HG02981 (cell line): ENCODE results near the gene PCMT1.
"Not testable (repeated sequence)": the region's sequence is repeated elsewhere in the genome, so short reads cannot be mapped to it uniquely, and the experiment has no call there.

ENCODE experiments used
- ATAC-seq: cut with Tn5 transposase; IDR thresholded peaks from one replicate; pipeline ENCODE4 v1.9.1; 2021; ENCODE audit warnings: mild to moderate bottlenecking, moderate library complexity; ENCODE audit not compliant: unreplicated experiment

Gene PCMT1

DNA sequence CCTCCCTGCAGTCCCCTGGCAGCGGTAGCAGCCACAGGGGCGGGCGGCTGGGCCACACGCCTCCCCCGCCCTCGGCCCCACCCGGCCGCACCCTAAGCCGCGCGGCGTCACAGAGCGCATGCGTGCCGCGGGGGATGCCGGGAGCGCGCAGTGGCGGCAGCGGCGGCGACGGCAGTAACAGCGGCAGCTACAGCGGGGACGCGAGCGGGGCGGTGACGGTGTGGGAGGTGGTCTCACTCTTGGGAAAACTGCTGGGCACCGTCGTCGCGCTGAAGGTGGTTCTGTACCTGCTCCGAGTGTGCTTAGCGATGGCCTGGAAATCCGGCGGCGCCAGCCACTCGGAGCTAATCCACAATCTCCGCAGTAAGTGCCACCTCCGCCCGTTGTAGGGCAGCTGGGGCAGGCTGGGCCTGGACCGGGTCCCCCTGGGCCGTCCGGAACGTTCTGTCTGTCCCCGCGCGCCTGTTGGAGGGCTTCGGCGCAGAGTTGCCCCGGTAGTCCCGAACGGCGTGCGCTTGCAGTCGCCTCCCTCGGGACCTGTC is at the start of gene PCMT1:
Gene PCMT1, plus strand, starts transcription at position 148 of the 542 bp plus-strand sequence. Its CDS starts 161 bp downstream, at position 309.
- ATAC-seq, result peak; percentile 80

DNA sequence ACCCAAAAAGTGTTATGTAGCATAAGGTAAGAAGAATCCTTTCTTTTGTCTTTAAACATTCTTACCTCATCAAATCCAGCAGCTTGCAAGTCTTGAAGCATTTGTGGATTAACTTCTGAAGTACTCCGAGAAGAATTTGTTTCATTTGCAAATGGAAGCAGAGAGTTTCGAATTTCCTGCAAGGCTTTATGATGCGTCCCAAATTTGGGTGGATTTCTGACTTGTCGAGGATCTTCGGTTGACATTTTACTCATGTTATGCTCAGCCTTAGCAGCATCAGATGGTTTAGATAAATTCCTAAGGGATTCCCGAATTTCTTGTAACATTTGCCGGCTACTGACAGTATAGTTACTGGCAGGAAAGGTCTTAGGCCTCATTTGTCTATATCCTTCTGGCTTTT is 47.8 kb upstream of the PCMT1 start:
- no peak for ATAC-seq

DNA sequence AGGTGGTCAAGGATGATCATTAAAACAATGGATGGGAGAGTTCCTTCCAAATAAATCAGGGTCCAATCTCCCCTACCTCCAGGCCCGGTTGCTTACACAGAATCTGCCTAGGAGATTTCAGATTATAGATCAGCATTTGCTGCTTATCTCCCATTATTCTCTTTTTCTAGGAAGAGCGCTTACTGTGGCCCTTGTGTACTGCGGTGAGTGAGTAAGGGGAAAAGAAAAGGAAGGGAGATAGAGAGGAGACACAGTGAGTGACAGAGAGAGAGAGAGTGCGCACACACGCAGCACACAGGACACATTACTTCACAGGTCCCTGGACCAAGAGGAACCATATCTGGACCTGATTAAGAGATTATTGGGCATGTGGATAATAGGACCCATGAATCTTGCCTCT is 37.8 kb upstream of the PCMT1 start:
- ATAC-seq, result no peak

DNA sequence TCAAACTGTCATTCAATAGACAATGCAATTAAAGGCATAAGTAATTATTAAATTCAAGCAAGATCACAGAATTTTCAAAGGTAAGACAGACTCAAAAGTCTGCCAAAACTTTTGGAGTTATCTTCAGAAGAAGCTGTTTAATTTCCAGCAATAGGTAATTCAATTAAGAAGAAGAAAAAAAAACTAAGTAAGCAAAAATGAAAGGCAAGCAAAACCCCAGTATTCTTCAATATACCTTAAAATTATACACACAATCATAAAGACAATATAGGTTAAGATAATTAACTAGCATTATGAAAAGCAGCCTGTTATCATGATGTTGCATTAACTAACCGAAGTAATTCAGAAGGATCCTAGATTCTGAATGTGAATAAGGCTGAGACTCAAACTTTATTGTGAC is 35.1 kb upstream of the PCMT1 start:
- ATAC-seq, result no peak

DNA sequence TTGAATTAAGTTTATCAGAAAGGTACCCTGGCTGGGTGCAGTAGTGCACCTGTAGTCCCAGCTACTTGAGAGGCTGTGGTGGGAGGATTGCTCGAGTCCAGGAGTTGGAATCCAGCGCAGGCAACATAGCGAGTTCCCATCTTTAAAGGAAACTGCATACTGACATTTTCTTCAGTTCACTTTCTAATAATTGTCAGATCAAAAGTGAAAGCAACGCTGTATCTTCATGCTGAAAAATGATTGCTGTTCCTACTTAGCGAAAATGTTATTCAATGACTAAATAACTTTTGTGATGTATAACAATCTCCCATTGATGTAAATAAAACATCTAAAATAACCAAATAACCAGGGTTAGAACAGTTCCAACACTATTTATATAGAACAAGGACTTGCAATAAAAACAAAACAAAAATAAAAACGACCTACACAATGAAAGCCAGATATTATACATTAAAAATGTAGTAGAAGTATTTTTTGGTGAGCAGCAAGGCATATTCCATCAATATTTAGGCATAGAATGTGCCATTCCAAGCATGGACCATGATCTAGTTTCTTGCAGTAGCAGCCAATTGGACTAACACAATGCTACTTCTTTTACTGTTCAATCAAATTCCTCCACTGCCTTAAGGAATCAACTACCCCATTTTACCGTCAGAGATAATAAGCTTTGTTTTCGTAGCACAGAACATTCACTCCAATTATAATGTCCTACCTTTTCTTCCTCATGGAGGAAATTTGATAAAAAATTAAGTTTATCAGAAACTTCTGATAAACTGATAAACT is 33.2 kb upstream of the PCMT1 start:
- ATAC-seq, result no peak

DNA sequence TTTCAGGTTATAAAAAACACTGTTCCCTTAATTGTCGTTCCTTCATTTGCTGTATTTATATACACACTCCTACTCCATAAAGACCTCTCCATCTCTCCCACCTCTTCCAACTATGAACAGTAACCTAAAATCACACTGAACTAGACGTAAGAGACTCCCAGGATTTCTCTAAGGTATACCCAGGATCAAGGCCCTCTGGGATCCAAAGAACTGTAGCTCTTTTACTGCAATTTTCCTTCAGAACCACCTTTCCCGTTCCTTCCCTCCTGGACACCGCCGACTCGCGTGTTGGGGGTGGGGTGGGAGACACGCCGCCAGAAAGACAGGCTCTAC is 32.3 kb upstream of the PCMT1 start:
- ATAC-seq, result no peak

DNA sequence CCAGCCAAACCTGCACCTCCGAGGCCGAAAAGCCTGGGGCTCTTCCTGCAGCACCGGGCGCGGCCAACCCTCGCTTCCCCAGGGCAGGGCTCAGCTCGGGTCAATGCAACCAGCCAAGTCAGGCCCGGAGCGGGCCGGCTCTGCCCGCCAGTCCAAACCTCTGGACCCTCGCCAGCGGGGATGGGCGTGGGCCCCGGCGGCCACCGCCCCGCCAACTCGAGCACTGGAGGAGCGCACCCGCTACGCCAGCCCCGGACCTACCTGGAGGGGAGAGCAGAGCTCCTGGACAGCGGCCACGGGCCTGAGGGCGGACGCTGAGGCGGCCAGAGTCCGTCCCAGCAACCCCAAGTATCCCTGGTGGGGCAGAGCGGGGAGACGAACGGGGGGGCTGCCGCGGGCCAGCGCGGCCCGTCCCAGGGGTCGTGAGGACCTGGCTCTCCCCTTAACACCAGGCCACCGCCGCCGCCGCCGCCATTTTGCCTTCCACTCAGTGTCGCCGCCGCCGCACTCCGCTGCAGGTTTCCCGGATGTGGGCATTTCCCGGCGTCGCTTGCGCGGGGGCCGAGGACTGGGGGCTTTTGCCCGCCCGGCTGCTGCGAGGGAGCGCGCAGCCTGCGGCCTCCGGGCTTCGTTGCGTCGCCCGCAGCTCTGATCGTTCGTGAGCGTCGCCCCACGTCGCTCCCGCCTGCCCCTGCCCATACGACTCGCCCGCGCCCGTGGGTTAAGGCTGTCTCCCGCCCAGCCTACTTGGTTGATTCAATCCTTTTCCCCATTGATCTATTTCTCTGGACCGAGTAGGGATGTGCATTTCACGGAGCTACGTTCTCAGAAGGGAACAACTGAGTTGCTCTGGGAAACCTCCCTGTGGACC is 31.7 kb upstream of the PCMT1 start, which contains the start of gene LATS1:
Gene LATS1, minus strand, starts transcription at position 514 of the 871 bp plus-strand sequence. CDS start 15,975 bp downstream, outside the sequence.
- ATAC-seq, result peak; percentile 91

DNA sequence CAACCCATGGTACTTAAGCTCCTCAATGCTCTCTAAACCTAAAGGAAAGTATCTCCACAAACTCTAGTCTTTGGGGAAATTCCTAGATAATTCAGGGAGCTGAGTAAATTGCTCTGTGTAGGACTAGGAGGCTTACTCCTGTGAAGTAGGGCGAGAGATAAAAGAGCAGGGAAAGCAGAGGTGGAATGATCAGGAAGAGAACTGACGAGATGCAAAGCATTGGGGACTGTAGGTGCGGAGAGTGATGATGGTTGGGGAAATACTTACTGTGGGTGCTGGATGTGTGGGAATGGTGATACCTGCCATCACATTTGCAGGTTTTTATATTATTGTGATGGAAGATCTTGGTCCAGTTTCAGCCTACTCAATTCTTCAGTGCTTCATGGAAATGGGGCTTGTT is 30.0 kb upstream of the PCMT1 start:
- ATAC-seq, result no peak

DNA sequence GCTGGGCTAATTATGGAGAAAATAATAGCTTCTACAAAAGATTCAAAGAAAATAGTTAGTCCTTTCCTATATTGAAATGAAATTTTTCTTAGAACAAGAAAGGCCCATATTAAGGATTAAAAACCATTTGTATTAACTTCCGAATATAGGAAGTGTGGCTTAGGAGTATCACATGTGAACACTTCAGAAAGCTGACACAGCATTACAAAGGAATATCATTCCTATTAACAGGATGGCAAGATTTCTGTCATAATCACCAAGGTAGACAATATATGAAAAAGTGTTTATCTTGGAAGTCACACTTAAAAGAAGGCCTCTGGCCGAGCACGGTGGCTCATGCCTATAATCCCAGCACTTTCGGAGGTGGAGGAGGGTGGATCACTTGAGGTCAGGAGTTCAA is 26.3 kb upstream of the PCMT1 start:
- ATAC-seq, result no peak

DNA sequence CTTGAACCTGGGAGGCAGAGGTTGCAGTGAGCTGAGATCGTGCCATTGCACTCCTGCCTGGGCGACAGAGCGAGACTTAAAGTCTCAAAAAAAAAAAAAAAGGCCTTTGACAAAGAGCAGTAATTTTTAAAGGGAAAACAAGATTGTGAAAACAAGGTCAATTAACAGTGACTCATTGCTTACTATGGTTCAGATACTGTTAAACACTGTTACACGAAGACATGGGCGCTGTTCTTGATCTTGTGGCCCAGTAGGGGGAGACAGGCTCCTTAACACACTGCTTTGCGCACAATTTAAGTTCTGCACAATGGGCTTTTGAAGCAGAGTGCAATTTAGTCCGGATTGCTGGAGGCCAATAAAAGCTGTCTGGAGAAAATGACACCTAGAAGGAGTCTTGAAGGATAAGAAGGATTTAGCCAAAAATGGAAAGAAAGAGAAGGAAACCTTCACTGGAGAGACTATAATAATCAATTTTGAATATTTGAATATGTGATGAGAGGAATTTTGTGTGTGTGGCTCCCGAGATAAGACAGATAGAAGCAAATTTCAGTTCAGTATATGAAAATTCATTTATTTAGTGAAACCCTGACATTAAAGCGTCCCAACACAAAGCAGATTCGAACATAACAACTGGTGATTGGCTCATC is 25.6 kb upstream of the PCMT1 start:
- no peak for ATAC-seq

DNA sequence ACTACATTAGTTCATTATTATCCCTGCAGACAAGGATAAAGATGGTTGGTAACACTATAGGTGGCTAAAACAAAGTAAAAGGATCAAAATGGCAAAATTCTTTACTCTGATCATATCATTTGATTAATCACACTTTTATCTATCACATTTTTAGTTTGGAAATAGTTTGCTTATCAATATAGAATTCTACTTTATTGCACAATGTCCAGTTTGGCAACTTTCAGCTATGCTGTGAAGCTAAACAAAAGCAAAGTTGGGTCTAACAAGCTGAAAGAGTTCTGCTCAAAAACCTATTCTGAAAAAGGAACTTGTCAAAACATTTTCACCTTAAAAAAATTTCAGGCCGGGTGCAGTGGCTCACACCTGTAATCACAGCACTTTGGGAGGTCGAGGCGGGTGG is 23.8 kb upstream of the PCMT1 start:
- no peak for ATAC-seq

DNA sequence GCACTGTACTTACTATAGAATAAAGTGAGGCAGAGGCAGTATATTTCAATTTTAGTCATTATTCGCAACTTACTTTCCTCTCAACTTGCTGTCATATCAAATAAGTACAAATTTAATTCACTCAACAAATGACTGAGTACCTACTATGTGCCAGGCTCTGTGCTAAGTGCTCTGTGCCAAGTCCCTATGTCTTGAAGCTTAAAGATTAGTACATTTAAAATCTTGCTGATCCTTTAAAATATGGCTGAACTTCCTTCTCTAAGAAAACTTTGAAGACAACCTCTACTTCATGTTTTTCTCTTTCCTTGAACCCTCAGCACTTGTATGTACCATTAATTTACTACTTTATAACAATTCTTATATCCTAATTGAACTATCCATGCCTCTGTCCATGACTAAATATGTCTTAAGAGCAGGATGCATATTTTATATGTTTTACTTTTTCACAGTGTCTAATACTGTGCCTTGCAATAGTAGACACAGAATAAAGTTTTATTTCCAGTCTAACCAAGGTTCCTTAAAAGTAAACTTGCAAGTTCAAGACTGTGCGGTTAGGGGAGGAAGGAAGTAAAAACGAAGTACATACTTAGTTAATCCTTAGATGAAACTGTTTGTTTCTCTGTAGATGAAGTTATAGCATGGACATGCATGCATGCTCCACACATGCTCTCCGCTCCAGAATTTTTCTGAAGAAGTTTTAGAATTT is 21.6 kb upstream of the PCMT1 start:
- no peak for ATAC-seq

DNA sequence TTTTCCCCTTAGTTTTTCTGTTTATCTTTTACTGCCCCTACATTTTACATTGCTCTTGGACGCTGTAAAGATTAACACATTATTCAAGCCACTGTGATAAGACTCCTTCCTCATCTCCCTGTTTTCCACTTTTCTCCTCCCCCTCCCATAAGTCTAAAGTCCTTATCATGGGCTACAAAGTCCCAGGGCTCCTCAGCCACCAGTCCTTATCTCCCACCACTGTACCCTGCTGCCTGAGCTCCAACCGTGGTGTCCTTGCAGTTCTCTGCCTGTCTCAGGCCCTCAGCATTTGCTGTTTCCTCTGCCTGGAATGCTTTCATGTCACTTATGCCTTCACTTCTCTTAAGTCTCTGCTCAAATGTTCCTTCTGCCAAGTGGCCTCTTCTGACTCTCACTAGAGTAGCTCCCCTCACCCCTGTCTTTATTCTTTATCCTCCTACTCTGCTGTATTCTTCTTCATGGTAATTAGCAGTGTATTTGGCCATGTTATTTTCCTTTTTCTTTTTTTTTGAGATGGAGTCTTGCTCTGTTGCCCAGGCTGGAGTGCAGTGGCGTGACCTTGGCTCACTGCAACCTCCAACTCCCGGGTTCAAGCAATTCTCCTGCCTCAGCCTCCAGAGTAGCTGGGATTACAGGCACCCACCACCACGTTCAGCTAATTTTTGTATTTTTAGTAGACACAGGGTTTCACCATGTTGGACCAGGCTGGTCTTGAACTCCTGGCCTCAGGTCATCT is 20.9 kb upstream of the PCMT1 start:
- ATAC-seq, result no peak

DNA sequence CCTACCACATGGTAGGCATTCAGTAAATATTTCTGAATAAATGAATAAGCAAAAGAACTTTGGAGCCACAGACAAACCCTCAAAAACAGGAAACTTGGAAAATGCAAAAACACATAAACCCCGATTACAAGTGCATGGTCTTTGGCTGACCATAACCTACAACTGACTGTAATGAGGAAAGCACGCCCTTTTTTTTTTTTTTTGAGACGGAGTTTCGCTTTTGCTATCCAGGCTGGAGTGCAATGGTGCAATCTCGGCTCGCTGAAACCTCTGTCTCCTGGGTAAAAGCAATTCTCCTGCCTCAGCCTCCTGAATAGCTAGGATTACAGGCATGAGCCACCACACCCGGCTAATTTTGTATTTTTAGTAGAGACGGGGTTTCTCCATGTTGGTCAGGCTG is 19.7 kb upstream of the PCMT1 start:
- no peak for ATAC-seq

DNA sequence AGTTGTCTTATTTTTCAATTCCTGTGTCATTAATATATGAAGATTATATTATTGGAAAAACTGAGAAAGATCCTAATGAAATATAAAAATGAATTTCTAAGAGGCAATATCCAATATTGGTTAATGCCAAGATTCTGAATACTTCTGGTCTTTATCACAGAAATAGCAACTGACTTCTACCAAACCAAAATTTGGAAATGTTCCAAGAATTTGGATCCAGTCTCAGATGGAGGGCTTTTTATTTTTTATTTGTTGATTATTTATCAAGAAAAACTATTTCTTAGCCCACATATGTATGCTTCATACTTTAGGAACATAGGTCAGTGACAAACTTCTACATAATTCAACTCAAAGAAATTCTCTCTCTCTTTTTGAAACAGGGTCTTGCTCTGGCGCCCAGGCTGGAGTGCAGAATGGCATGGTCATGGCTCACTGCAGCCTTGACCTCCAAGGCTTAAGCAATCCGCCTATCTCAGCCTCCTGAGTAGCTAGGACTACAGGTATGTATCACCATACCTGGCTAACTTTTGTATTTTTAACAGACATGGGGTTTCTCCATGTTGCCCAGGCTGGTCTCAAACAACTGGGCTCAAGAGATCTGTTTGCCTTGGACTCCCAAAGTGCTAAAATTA is 16.3 kb upstream of the PCMT1 start:
- no peak for ATAC-seq

DNA sequence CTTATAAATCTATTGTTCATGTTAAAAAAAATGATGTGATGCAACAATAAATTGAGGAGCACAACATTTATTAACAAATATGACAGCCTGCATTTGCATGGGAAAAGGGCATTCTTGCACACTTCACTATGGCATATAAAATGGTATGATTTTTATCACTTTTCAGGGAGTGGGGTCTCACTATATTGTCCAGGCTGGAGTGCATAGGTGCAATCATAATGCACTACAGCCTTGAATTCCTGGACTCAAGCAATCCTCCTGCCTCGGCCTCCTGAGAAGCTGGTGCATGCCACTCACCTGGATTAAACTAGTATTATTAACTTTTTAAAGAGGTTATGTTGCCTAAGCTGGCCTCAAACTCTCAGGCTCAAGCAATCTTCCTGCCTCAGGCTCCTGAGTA is 14.6 kb upstream of the PCMT1 start:
- ATAC-seq, result no peak

DNA sequence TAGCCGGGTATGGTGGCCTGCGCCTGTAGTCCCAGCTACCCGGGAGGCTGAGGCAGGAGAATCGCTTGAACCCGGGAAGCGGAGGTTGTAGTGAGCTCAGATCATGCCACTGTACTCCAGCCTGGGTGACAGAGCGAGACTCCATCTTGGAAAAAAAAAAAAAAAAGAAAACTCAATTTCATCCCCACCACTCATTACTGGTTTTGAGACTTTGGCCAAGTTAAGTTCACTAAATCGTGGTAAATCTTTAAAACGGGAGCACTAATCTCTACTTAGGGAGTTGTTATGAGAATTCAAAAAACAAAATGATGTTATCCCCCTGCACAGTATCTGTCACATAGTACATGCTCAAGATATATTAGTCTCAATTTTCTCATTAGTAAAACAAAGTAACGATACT is 4.3 kb upstream of the PCMT1 start:
- not testable (repeated sequence) for ATAC-seq

DNA sequence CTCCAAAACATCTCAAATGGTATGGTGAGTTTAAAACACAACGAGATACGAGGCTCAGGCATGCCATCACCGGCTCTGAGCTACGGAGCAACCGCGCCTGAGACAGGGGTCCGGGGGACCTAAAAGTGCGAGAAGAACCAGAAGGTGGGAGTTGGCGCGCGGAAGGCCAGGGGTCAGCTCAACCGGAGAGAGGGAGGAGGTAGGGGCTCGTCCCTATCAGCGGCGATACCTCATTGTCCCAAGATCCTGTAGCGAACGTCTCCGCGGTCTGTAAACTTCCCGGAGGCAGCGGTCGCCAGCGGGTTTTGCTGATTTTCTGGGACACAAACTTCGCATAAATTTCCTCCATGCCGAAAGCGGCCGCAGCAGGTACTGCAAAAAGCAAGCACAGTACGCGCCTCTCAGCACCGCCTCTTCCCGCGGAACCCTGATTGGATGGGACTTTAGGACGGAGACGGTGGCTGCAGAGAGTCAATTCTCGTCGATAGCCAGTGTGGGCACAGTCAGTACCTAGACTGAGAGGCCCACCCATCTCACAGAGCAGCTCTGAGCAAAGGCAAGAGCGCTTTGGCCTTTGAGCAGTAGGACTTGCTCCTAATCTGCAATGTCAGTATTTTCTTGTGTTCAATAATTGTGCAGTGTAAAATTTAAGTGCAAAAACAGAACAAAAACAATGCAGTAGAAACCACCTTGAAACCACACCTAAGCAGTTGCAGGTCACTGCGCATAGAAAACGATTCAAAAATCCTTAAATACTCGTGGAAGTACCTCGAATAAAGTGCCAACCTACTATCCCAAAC is 3.2 kb upstream of the PCMT1 start, which contains the start of gene NUP43:
Gene NUP43, minus strand, starts transcription at position 383 of the 800 bp plus-strand sequence. Its CDS starts 34 bp downstream, at position 349.
- ATAC-seq, result peak; percentile 47
